A673 (cell line): ENCODE measurements around the gene HOXA5. TPM values are rescaled to one million over a fixed set of nuclear protein-coding genes. Genes with fewer than 3 reads are reported as not detected.
A peak's percentile ranks its signal among the peaks of the same experiment; 100 is the strongest.

Experiments
- BruUV-seq: library from RNA; stranded (reverse); fragments of 400-500 nt; replicated peaks from 2 replicates; lab custom pipeline; 2021; lab: Mats Ljungman, UMichigan
- CTCF ChIA-PET: fragments of 300-600 bp; sonication (Branson Sonifier 250); formaldehyde crosslinking; loops from one replicate; lab custom pipeline; 2022; ENCODE audit warnings: antibody characterized with exemption; lab: Charles Lee
- POLR2A ChIA-PET: fragments of 300-600 bp; sonication (Branson Sonifier 250); formaldehyde crosslinking; loops from one replicate; lab custom pipeline; 2022; ENCODE audit warnings: antibody characterized with exemption; ENCODE audit not compliant: low non-redundant PET; lab: Charles Lee
- DNase-seq: peaks from one replicate; pipeline ENCODE4 v3.0.0-alpha.2; 2015; ENCODE audit warnings: low spot score
- H3K27ac ChIP-seq: fragments of 200-600 bp; sonication (generic); 2 replicates; pipeline ENCODE4 v1.5.1; 2016; ENCODE audit warnings: mixed run types, low read depth, mild to moderate bottlenecking, mixed read lengths, antibody characterized with exemption, low read length; ENCODE audit not compliant: poor library complexity, severe bottlenecking
- H3K27me3 ChIP-seq: fragments of 200-600 bp; sonication (generic); replicated peaks from 2 replicates; pipeline ENCODE4 v1.6.1; 2017; ENCODE audit warnings: mixed run types, low read depth, mild to moderate bottlenecking, mixed read lengths, antibody characterized with exemption, low read length; ENCODE audit not compliant: insufficient read depth, poor library complexity
- H3K36me3 ChIP-seq: fragments of 200-600 bp; sonication (generic); 2 replicates; pipeline ENCODE4 v1.6.1; 2016; ENCODE audit warnings: mixed run types, mild to moderate bottlenecking, mixed read lengths, antibody characterized with exemption, low read length; ENCODE audit not compliant: insufficient read depth, poor library complexity, severe bottlenecking
- H3K4me1 ChIP-seq: fragments of 200-600 bp; sonication (generic); 2 replicates; pipeline ENCODE4 v1.6.1; 2017; ENCODE audit warnings: mixed run types, mild to moderate bottlenecking, mixed read lengths, antibody characterized with exemption, low read length; ENCODE audit not compliant: insufficient read depth, poor library complexity, severe bottlenecking
- H3K4me3 ChIP-seq: fragments of 200-600 bp; sonication (generic); 2 replicates; pipeline ENCODE4 v1.5.1; 2016; ENCODE audit warnings: low read depth, mixed run types, mild to moderate bottlenecking, mixed read lengths, low read length; ENCODE audit not compliant: poor library complexity, severe bottlenecking
- H3K9me3 ChIP-seq: fragments of 200-600 bp; sonication (generic); 2 replicates; pipeline ENCODE4 v1.6.1; 2016; ENCODE audit warnings: mixed run types, low read depth, mild to moderate bottlenecking, mixed read lengths, antibody characterized with exemption, low read length; ENCODE audit not compliant: poor library complexity, severe bottlenecking
- CTCF ChIP-seq: fragments of 300-800, 200-600 bp; sonication (generic); conservative IDR thresholded peaks from 2 replicates; pipeline ENCODE4 v1.5.1; 2017; ENCODE audit warnings: low read depth, mild to moderate bottlenecking, antibody characterized with exemption, low read length, moderate library complexity, mixed read lengths
- EZH2 ChIP-seq: fragments of 200-600 bp; sonication (generic); IDR thresholded peaks from 2 replicates; pipeline ENCODE4 v1.6.1; 2017; ENCODE audit warnings: borderline replicate concordance, low read depth, mild to moderate bottlenecking, mixed read lengths, antibody characterized with exemption, low read length; ENCODE audit not compliant: poor library complexity, severe bottlenecking
- intact Hi-C: fragments of 100-400 bp; cut with micrococcal nuclease; formaldehyde crosslinking; loops from one replicate; pipeline ENCODE4 v1.10.0; 2022; ENCODE audit not compliant: unreplicated experiment
- total RNA-seq: library from RNA; stranded (reverse); gene quantifications from 2 replicates; pipeline ENCODE4 v1.2.3, GENCODE V29; 2021

Gene HOXA5
- total RNA-seq, 1 experiment from 2014 or later: not detected

GRCh38 chr7:27101957-27102580, 41.4 kb downstream of the HOXA5 start:
- H3K9me3 ChIP-seq: no peaks in the 10 kb centered on the region
- POLR2A ChIA-PET: no interaction called here
- H3K4me1 ChIP-seq: no peaks in the 10 kb centered on the region
- intact Hi-C loops: no loop called here
- no peak overlapping the region for H3K27ac ChIP-seq
- H3K27me3 ChIP-seq: peaks cover 100% of the 10 kb centered on the region
- CTCF ChIA-PET: no interaction called here
- BruUV-seq: no TSS peak
- H3K36me3 ChIP-seq: no peaks in the 10 kb centered on the region
- H3K4me3 ChIP-seq: no peak overlapping the region
- DNase-seq: no peak
- no peak for TF ChIP-seq CTCF
- TF ChIP-seq EZH2: peak; percentile 66

- TF ChIP-seq EZH2: peak; percentile 26
- TF ChIP-seq CTCF: no peak
- Histone ChIP-seq H3K4me1 (peaks cover 5% of the 10 kb centered on the region), H3K27ac (no peak overlapping the region), H3K27me3 (peaks cover 100% of the 10 kb centered on the region), H3K9me3 (no peaks in the 10 kb centered on the region), H3K36me3 (no peaks in the 10 kb centered on the region), H3K4me3 (no peak overlapping the region)
- intact Hi-C loops: no loop called here
- no TSS peak for BruUV-seq
- DNase-seq: no peak
- ChIA-PET CTCF (no interaction called here), POLR2A (no interaction called here)
These were observed 42.1 kb downstream of the HOXA5 start for GRCh38 chr7:27101171-27101956.

- BruUV-seq: no TSS peak
These were observed 42.7 kb downstream of the HOXA5 start for GRCh38 chr7:27100694-27101170.

More at GRCh38 chr7:27100694-27101170, 42.7 kb downstream of the HOXA5 start:
- Histone ChIP-seq H3K9me3 (no peaks in the 10 kb centered on the region), H3K4me3 (no peak overlapping the region), H3K27ac (no peak overlapping the region), H3K4me1 (peaks cover 10% of the 10 kb centered on the region), H3K36me3 (no peaks in the 10 kb centered on the region), H3K27me3 (peaks cover 100% of the 10 kb centered on the region)
- CTCF ChIA-PET: no interaction called here
- TF ChIP-seq EZH2 (no peak), CTCF (no peak)
- intact Hi-C loops: no loop called here
- POLR2A ChIA-PET: no interaction called here
- DNase-seq: no peak
